Measurements from ENCODE around the gene NANOS3. TPM values are rescaled to one million over a fixed set of nuclear protein-coding genes. Genes with fewer than 3 reads are reported as not detected.

NANOS3 gene
- total RNA-seq, 1 experiment from 2014 or later: 1.1 TPM

DNA sequence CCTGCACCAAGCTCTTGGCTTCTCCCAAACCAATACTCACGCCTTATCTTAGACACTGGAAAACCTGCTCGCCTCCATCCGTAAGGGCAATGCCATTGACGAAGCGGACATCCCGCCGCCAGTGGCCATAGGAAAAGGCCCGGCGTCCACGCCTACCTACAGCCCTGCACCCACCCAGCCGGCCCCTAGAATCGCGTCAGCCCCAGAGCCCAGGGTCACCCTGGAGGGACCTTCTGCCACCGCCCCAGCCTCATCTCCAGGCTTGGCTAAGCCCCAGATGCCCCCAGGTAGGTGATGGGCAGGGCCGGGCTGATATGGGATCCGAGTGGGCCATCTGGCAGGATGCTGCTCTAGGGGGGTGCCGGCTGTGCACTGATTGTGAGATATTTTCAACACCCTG is 36.4 kb downstream of the NANOS3 start (continued):
- TF ChIP-seq FOXP4 (CRISPR knock-in tag; IDR thresholded peaks at IDR 0.05) (no peak), ATF3 (CRISPR knock-in tag; conservative IDR thresholded peaks at IDR 0.05) (no peak), NR1H2 (CRISPR knock-in tag; IDR thresholded peaks at IDR 0.05) (no peak), ZNF138 (CRISPR knock-in tag; conservative IDR thresholded peaks at IDR 0.05) (no peak), ATF6 (CRISPR knock-in tag; IDR thresholded peaks at IDR 0.05) (no peak), GRHL2 (CRISPR knock-in tag; IDR thresholded peaks at IDR 0.05; ENCODE audit: insufficient replicate concordance, severe bottlenecking) (no peak)
- TF ChIP-seq, protein P1, sequence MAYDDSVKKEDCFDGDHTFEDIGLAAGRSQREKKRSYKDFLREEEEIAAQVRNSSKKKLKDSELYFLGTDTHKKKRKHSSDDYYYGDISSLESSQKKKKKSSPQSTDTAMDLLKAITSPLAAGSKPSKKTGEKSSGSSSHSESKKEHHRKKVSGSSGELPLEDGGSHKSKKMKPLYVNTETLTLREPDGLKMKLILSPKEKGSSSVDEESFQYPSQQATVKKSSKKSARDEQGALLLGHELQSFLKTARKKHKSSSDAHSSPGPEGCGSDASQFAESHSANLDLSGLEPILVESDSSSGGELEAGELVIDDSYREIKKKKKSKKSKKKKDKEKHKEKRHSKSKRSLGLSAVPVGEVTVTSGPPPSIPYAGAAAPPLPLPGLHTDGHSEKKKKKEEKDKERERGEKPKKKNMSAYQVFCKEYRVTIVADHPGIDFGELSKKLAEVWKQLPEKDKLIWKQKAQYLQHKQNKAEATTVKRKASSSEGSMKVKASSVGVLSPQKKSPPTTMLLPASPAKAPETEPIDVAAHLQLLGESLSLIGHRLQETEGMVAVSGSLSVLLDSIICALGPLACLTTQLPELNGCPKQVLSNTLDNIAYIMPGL (CRISPR knock-in tag; IDR thresholded peaks at IDR 0.05): no peak
- TF ChIP-seq, protein P2, sequence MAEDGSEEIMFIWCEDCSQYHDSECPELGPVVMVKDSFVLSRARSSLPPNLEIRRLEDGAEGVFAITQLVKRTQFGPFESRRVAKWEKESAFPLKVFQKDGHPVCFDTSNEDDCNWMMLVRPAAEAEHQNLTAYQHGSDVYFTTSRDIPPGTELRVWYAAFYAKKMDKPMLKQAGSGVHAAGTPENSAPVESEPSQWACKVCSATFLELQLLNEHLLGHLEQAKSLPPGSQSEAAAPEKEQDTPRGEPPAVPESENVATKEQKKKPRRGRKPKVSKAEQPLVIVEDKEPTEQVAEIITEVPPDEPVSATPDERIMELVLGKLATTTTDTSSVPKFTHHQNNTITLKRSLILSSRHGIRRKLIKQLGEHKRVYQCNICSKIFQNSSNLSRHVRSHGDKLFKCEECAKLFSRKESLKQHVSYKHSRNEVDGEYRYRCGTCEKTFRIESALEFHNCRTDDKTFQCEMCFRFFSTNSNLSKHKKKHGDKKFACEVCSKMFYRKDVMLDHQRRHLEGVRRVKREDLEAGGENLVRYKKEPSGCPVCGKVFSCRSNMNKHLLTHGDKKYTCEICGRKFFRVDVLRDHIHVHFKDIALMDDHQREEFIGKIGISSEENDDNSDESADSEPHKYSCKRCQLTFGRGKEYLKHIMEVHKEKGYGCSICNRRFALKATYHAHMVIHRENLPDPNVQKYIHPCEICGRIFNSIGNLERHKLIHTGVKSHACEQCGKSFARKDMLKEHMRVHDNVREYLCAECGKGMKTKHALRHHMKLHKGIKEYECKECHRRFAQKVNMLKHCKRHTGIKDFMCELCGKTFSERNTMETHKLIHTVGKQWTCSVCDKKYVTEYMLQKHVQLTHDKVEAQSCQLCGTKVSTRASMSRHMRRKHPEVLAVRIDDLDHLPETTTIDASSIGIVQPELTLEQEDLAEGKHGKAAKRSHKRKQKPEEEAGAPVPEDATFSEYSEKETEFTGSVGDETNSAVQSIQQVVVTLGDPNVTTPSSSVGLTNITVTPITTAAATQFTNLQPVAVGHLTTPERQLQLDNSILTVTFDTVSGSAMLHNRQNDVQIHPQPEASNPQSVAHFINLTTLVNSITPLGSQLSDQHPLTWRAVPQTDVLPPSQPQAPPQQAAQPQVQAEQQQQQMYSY (CRISPR knock-in tag; IDR thresholded peaks at IDR 0.05): no peak
- TF ChIP-seq, protein P3, sequence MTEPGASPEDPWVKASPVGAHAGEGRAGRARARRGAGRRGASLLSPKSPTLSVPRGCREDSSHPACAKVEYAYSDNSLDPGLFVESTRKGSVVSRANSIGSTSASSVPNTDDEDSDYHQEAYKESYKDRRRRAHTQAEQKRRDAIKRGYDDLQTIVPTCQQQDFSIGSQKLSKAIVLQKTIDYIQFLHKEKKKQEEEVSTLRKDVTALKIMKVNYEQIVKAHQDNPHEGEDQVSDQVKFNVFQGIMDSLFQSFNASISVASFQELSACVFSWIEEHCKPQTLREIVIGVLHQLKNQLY (CRISPR knock-in tag; IDR thresholded peaks at IDR 0.05): no peak

GRCh38 chr19:13914777-13915176 is 37.8 kb downstream of the NANOS3 start:
- DNase-seq (ENCODE audit: low spot score) (no peak), ATAC-seq (no peak)
- ChIA-PET CTCF (no interaction called here), POLR2A (no interaction called here)
- H3K36me3 Mint-ChIP-seq: peaks cover 39% of the 10 kb centered on the region
- H3K27ac Mint-ChIP-seq: no peak overlapping the region
- no peak overlapping the region for H3K4me3 Mint-ChIP-seq
- TF ChIP-seq, protein P4, sequence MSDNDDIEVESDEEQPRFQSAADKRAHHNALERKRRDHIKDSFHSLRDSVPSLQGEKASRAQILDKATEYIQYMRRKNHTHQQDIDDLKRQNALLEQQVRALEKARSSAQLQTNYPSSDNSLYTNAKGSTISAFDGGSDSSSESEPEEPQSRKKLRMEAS (CRISPR knock-in tag; IDR thresholded peaks at IDR 0.05): no peak
- TF ChIP-seq TCF7 (CRISPR knock-in tag; IDR thresholded peaks at IDR 0.05; ENCODE audit: low read depth) (no peak), JUN (CRISPR knock-in tag; IDR thresholded peaks at IDR 0.05) (no peak)
- H3K9me3 Mint-ChIP-seq: no peaks in the 10 kb centered on the region
- H3K4me1 Mint-ChIP-seq: no peaks in the 10 kb centered on the region
- no peaks in the 10 kb centered on the region for H3K27me3 Mint-ChIP-seq (ENCODE audit: low read depth)

Data from WTC11 (cell line).